HG03025 (cell line): Measurements from ENCODE around the gene SARNP.

Source experiments
- ATAC-seq: cut with Tn5 transposase; IDR thresholded peaks from one replicate; pipeline ENCODE4 v1.9.1; 2021; ENCODE audit warnings: mild to moderate bottlenecking, moderate library complexity; ENCODE audit not compliant: unreplicated experiment, low FRiP score

The SARNP gene

DNA sequence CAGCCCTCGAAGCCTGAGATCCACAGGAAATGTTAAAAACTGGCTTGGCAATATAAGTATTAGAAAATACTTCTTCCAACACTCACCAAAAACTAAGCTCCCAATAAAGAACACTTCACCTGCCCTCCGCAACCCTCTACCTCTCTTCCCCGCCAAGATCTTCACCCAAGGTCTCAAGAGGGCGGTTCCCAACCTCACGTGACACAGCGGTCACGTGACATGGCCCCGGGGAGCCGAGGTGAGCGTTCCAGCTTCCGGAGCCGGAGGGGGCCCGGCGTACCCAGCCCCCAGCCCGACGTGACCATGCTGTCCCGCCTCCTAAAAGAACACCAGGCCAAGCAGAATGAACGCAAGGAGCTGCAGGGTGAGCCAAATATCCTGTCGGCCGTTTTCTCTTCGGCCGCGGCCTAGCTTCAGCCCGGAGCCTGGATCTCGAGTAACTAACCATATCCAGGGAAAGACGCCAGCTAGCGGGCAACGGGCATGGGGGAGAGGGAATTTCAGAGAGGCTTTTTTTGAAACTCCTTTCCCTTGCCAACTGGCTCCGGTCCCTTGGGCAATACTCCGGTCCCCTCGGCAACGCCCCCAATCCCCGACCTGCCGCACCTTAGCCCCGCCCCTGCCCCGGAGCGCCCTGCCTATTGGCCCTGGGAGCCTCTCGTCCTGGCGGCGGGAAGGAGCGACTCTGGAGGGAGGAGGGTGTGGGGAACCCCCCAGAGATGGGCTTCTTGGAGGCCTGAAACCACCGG is 101.5 kb downstream of the SARNP start, which contains the start of gene BLOC1S1:
Gene BLOC1S1 (plus strand): TSS at position 214 of the 749 bp plus-strand sequence. CDS start 6 bp downstream, at position 220.
- peak; percentile 92 for ATAC-seq

DNA sequence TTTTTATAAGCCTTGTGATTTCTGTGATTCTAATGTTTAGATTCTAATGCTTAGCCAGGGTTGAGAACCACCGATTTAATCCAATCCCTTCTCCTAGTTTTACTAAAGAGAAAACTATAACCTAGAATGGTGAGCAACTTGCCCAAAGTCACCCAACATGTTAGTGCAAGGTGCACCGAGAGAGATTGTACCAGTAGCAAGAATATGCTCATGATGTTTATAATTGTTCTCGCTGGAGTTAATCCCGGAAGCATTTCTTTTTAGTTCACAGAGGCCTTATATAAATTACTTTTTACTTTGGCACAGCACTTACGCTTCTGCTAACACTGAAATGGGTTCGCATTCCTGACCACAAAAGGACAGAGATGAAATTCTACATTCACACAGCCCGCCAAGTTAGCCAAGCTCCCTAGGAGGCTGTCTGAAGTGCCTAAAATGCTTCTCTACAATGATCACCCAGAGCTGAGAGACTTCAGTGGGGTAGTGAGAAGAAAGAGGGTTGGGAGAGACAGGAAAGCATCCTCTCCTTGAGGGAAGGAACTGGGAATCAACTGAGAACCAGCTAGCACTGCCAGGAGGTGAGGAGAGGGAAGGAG is 102.3 kb downstream of the SARNP start:
- ATAC-seq, result no peak

DNA sequence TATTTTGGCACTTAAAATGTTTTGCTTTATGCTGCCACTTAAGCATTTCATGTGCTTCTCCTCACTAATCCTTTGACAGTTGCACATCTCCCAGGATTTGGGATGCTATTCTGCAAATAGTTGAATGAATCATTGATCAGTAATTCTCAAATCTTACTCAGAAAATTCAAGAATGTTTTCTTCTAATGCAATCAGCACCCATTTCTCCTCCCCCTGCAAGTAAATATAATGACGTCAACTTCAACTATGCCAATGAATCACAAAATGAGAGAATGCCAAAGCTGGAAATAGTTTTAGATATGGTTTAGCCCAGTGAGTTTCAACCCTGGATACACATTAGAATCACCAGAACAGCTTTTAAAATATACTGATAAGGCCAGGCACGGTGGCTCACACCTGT is 103.8 kb downstream of the SARNP start:
- no peak for ATAC-seq

DNA sequence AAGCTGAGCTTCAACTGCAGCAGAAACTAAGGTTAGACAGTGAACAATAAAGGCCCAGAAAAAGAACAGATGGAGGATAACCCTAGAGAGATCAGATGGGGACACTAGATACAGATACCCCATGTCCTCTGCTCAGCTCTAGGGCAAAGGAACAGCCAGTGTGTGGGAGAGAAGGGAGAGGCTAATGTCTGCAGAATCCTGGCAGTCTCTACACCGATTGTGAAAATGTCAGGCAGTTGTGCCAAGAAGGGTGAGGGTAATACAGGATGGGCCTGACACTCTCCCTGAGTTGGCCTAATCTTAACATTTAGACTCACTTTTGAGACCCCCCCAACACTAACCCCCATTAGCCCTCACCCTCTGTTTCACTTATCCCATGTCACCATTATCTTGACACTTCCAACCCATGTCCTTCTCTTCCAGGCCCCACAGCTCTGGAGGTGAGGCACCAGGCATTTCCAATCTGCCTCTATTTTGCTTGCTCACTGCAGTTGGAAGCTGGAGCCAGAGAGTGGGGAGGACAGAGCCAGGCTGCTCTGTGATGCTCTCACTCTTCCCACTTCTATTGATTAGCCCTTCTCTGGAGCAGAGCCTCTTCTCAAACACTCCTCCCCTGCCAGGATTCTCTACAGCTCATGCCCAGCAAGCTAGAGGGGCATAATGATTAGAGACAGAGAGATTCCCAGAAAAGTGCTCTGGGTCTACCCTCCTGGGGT is 104.7 kb downstream of the SARNP start:
- ATAC-seq, result no peak

DNA sequence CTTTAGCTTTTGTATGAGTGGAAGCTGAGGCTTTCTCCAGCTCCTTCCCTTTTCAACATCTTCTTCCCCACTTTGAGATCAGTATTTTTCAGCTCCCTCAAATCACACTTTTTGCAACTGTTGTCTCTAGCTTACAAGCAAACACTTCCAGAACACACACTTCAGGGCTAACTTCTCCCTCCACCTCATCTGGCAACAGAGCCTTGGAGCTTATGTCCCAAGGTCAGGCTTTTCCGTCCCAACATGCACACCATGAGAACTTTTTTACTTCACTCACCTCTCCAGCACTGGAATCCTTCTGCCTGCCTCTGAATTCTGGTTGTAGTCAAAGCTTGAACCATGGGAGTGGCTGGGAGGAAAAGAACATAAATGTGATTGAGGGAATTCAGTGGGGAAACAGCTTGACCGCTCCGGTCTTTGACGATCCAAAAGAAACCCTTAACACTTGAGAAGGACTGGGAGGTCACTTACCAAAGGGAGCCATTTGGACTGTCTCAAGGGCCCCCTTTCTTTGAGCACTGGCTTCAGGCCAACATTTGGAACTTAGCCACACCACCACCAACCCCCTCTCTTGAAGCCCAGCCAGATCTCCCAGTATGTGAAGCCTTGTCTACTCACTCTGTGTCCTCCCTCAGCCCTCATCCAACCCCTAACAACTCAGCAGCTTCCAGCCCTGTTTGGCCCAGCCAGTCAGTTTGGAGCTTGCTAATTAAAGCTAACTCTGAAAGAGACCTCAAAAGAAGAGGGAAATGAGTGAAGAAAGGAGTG is 105.6 kb downstream of the SARNP start:
- ATAC-seq, result no peak

DNA sequence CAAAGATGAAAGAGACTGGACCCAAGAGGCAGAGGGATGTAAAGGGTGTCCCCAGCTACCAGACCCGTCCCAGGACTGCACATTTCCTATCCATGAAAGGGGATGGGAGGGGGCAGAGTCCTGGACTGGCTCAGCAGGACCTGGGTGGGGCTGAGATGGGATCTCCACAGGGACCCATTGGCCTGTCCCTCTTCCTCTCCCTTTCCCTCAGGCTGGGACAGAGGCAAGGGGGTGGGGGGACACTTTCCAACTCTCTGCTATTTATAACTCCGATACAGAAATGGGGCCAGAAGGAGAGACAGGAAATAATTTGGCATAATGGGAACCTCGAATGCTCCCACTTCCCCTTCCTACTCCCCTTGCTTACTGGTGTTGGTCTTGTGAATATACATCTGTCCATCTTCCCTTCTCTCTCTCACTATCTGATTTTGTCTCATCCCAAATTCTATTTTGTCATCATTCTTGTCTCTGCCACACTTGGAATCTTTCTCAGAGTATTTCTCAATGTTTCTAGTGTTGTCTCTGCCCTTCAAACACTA is 108.8 kb downstream of the SARNP start:
- no peak for ATAC-seq

DNA sequence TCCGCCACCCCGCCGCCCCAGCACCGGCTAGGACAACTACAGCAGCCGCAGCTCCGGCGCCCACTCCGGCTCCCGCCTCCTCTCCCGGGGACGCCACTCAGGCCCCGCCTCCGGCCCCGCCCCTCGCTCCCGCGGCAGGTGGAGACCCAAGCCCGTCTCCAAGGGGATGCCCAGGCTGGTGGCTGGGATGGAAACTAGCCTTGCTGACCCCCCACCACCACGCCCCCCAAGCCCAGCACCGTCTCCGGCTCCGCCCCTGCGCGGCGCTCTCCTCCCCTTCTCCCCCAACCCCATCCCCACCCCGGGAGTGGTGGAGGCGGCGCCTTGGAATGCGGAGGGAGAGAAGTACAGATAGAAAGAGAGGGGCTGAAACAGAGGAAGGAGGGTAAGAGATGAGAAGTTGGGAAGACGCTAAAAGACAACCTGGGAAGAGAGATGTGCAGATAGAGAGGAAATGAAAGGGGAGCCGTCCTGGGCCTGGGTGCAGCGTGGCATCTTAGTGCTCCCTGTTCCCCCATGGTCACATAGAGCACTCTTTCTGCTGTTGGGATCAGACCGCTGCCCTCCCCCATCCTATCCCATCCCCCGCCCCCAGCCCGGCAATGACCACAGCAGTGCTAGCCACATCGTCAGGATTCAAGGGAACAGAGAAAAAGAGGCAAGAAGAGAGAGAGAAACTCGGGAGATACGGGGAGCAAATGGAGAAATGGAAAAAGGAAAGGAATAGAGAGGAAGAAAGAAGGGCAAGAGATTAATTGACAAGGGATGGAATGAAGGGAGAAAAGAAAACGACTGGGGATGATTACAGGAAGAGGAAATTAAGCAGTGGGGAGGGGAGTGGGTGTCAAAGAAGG is 109.5 kb downstream of the SARNP start, which contains the start of gene ITGA7:
Gene ITGA7 (minus strand): TSS at position 64 of the 854 bp plus-strand sequence. CDS start 222 bp downstream, outside the sequence.
- no peak for ATAC-seq
